Activated CD4-positive, CD25-positive, alpha-beta regulatory T cell treated with anti-CD3 and anti-CD28 coated beads, Interleukin-2, amount 50 U/mL, for 72 hours (primary cell): ENCODE data around the gene SDK1.

Experiments
- DNase-seq: peaks from one replicate; pipeline ENCODE4 v3.0.0; 2021

The SDK1 gene

GRCh38 chr7:4177001-4177400, 875.9 kb downstream of the SDK1 start:
- no peak for DNase-seq

GRCh38 chr7:4178416-4178815, 877.4 kb downstream of the SDK1 start:
- no peak for DNase-seq

GRCh38 chr7:4178916-4179687, 878.0 kb downstream of the SDK1 start:
- no peak for DNase-seq

- DNase-seq = no peak
These were observed 878.8 kb downstream of the SDK1 start for GRCh38 chr7:4179688-4180380.

- no peak for DNase-seq
These were observed 880.4 kb downstream of the SDK1 start for GRCh38 chr7:4181446-4181845.

- no peak for DNase-seq
These were observed 881.7 kb downstream of the SDK1 start for GRCh38 chr7:4182605-4183300.

GRCh38 chr7:4184653-4185052, 883.6 kb downstream of the SDK1 start:
- DNase-seq = no peak

- no peak for DNase-seq
These were observed 884.1 kb downstream of the SDK1 start for GRCh38 chr7:4185136-4185535.

GRCh38 chr7:4185721-4186512, 884.9 kb downstream of the SDK1 start:
- DNase-seq = no peak

GRCh38 chr7:4186513-4186780, 885.4 kb downstream of the SDK1 start:
- DNase-seq = no peak

GRCh38 chr7:4188651-4189050, 887.6 kb downstream of the SDK1 start:
- DNase-seq = no peak

- no peak for DNase-seq
These were observed 888.1 kb downstream of the SDK1 start for GRCh38 chr7:4189131-4189570.

- no peak for DNase-seq
These were observed 889.2 kb downstream of the SDK1 start for GRCh38 chr7:4190010-4190981.

- DNase-seq = no peak
These were observed 890.0 kb downstream of the SDK1 start for GRCh38 chr7:4191046-4191445.

GRCh38 chr7:4191525-4191924, 890.5 kb downstream of the SDK1 start:
- no peak for DNase-seq

GRCh38 chr7:4195660-4196059, 894.6 kb downstream of the SDK1 start:
- no peak for DNase-seq

GRCh38 chr7:4196121-4196819, 895.2 kb downstream of the SDK1 start:
- no peak for DNase-seq

GRCh38 chr7:4198301-4198700, 897.2 kb downstream of the SDK1 start:
- no peak for DNase-seq

GRCh38 chr7:4200546-4201094, 899.6 kb downstream of the SDK1 start:
- DNase-seq = no peak

GRCh38 chr7:4201566-4201965, 900.5 kb downstream of the SDK1 start:
- DNase-seq = no peak

GRCh38 chr7:4202154-4202736, 901.2 kb downstream of the SDK1 start:
- DNase-seq = no peak
